Muscle layer of colon (tissue), 2 donors: ENCODE results near the gene PPP1R18.
A peak's percentile ranks its signal among the peaks of the same experiment; 100 is the strongest.

Experiments
- H3K27ac ChIP-seq: one replicate; pipeline ENCODE4 v1.7.0; 2013; ENCODE audit warnings: low read depth, mild to moderate bottlenecking, low read length, moderate library complexity
- H3K27me3 ChIP-seq, 2 donors: one replicate each; pipeline ENCODE4 v1.7.0; 2013; ENCODE audit warnings: low read length in 2 of 2, mild to moderate bottlenecking in 2 of 2; ENCODE audit not compliant: insufficient read depth in 2 of 2, control insufficient read depth in 1 of 2
- H3K36me3 ChIP-seq: one replicate; pipeline ENCODE4 v1.7.0; 2013; ENCODE audit warnings: mild to moderate bottlenecking, low read length; ENCODE audit not compliant: insufficient read depth
- H3K4me1 ChIP-seq: one replicate; pipeline ENCODE4 v1.7.0; 2013; ENCODE audit warnings: mild to moderate bottlenecking, low read length; ENCODE audit not compliant: insufficient read depth
- H3K4me3 ChIP-seq, 2 donors: one replicate each; pipeline ENCODE4 v1.7.0; 2013; ENCODE audit warnings: low read length in 2 of 2, low read depth in 1 of 2, mild to moderate bottlenecking in 1 of 2, moderate library complexity in 1 of 2
- H3K9ac ChIP-seq: one replicate; pipeline ENCODE4 v1.7.0; 2013; ENCODE audit warnings: low read length
- H3K9me3 ChIP-seq: one replicate; pipeline ENCODE4 v1.7.0; 2013; ENCODE audit warnings: mild to moderate bottlenecking, low read length
- donor health status: abdominal sarcoma.
- donor health status: Adenocarcinoma of cecum.

The PPP1R18 gene

GRCh38 chr6:30686009-30686907 is at the start of gene PPP1R18:
PPP1R18 (minus strand) TSS chr6:30686645; CDS start chr6:30686018, 627 bp downstream.
- Histone ChIP-seq H3K4me1 (peaks cover 54% of the 10 kb centered on the region), H3K9me3 (no peaks in the 10 kb centered on the region), H3K27me3 (no peaks in the 10 kb centered on the region), H3K4me3 (peak within 1 kb of the TSS; percentile 94 to 99), H3K27ac (peak within 1 kb of the TSS; percentile 100), H3K36me3 (peaks cover 3% of the 10 kb centered on the region), H3K9ac (peak within 1 kb of the TSS; percentile 98)

GRCh38 chr6:30735668-30736314 is 49.3 kb upstream of the PPP1R18 start:
- Histone ChIP-seq H3K4me3 (no peak overlapping the region), H3K27me3 (no peaks in the 10 kb centered on the region), H3K36me3 (peaks cover 85% of the 10 kb centered on the region), H3K4me1 (peaks cover 21% of the 10 kb centered on the region), H3K9ac (no peak overlapping the region), H3K9me3 (no peaks in the 10 kb centered on the region), H3K27ac (no peak overlapping the region)

GRCh38 chr6:30732237-30732943 is 45.9 kb upstream of the PPP1R18 start:
- Histone ChIP-seq H3K36me3 (peaks cover 78% of the 10 kb centered on the region), H3K27me3 (no peaks in the 10 kb centered on the region), H3K9ac (no peak overlapping the region), H3K4me1 (peaks cover 9% of the 10 kb centered on the region), H3K27ac (no peak overlapping the region), H3K4me3 (no peak overlapping the region), H3K9me3 (no peaks in the 10 kb centered on the region)

GRCh38 chr6:30730601-30731435 is 44.4 kb upstream of the PPP1R18 start:
- Histone ChIP-seq H3K4me3 (no peak overlapping the region), H3K9me3 (no peaks in the 10 kb centered on the region), H3K27ac (peak overlapping the region; percentile 48), H3K27me3 (no peaks in the 10 kb centered on the region), H3K4me1 (peaks cover 11% of the 10 kb centered on the region), H3K36me3 (peaks cover 80% of the 10 kb centered on the region), H3K9ac (no peak overlapping the region)

- H3K27ac ChIP-seq: peak overlapping the region; percentile 41
Measured at GRCh38 chr6:30727920-30728553, 41.6 kb upstream of the PPP1R18 start.

GRCh38 chr6:30726506-30727413 is 40.3 kb upstream of the PPP1R18 start:
- H3K9ac ChIP-seq: no peak overlapping the region
- peaks cover 76% of the 10 kb centered on the region for H3K36me3 ChIP-seq
- H3K27ac ChIP-seq: no peak overlapping the region
- H3K4me1 ChIP-seq: peaks cover 22% of the 10 kb centered on the region
- no peaks in the 10 kb centered on the region for H3K9me3 ChIP-seq
- H3K27me3 ChIP-seq: no peaks in the 10 kb centered on the region
- no peak overlapping the region for H3K4me3 ChIP-seq

More at GRCh38 chr6:30727920-30728553, 41.6 kb upstream of the PPP1R18 start:
- Histone ChIP-seq H3K4me3 (no peak overlapping the region), H3K4me1 (peaks cover 13% of the 10 kb centered on the region), H3K27me3 (no peaks in the 10 kb centered on the region), H3K36me3 (peaks cover 85% of the 10 kb centered on the region), H3K9me3 (no peaks in the 10 kb centered on the region), H3K9ac (no peak overlapping the region)

- Histone ChIP-seq H3K27me3 (no peaks in the 10 kb centered on the region), H3K4me1 (peaks cover 21% of the 10 kb centered on the region), H3K9me3 (no peaks in the 10 kb centered on the region), H3K4me3 (no peak overlapping the region), H3K27ac (no peak overlapping the region), H3K9ac (no peak overlapping the region), H3K36me3 (peaks cover 70% of the 10 kb centered on the region)
Measured at GRCh38 chr6:30725713-30726505, 39.5 kb upstream of the PPP1R18 start.

- peaks cover 61% of the 10 kb centered on the region for H3K36me3 ChIP-seq
- no peak overlapping the region for H3K4me3 ChIP-seq
- H3K9ac ChIP-seq: no peak overlapping the region
- H3K9me3 ChIP-seq: no peaks in the 10 kb centered on the region
- H3K27me3 ChIP-seq: no peaks in the 10 kb centered on the region
- peaks cover 15% of the 10 kb centered on the region for H3K4me1 ChIP-seq
- no peak overlapping the region for H3K27ac ChIP-seq
Measured at GRCh38 chr6:30724906-30725667, 38.6 kb upstream of the PPP1R18 start.
